ENCODE measurements around the gene ATP2C2. TPM values are rescaled to one million over a fixed set of nuclear protein-coding genes. Genes with fewer than 3 reads are reported as not detected.

ATP2C2 gene
- total and polyA plus RNA-seq, 7 donors, result 2.5 to 60.7 (median 7.2) TPM; not detected in 2

DNA sequence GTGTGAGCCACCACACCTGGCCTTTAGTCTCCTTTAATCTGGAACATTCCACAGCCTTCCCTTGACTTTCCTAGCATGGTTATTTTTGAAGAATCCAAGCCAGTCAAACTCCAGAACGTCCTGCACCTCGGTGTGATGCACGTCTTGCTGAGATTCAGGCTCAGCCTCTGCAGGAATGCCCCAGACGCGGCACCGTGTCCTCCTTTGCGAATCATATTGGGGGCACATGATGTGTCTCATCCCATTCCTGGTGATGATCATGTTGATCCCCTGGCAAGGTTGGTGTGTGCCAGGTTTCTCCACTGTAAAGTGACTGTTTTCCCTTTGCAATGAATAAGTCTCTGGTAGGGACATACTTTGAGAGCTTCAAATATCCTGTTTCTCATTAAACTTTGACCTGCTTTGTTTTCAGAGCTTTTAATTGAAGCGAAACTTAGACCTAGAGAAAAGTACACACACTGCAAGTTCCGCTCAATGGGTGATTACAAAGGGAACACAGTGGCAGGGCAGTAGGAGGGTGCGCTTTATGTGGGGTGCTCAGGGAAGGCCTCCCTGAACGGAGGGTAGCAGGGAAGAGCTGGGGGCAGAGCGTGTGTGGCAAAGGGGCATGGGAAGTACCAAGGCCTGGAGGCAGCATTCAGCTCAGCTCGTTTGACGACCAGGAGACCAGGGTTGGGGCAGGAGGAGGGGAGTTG, 9.6 kb upstream of the ATP2C2 start:
- DNase-seq, result no peak
- 27 to 69% methylated on average over 14 of the region's 14 CpGs for WGBS, 2 donors
- Histone ChIP-seq H3K4me1 (peaks cover 0 to 8% (median 0%) of the 10 kb centered on the region in 4 donors), H3K9me3 (no peaks in the 10 kb centered on the region), H3K4me3 (no peak overlapping the region), H3K27ac (no peak overlapping the region), H3K36me3 (no peaks in the 10 kb centered on the region), H3K27me3 (no peaks in the 10 kb centered on the region)
- TF ChIP-seq, protein P1, sequence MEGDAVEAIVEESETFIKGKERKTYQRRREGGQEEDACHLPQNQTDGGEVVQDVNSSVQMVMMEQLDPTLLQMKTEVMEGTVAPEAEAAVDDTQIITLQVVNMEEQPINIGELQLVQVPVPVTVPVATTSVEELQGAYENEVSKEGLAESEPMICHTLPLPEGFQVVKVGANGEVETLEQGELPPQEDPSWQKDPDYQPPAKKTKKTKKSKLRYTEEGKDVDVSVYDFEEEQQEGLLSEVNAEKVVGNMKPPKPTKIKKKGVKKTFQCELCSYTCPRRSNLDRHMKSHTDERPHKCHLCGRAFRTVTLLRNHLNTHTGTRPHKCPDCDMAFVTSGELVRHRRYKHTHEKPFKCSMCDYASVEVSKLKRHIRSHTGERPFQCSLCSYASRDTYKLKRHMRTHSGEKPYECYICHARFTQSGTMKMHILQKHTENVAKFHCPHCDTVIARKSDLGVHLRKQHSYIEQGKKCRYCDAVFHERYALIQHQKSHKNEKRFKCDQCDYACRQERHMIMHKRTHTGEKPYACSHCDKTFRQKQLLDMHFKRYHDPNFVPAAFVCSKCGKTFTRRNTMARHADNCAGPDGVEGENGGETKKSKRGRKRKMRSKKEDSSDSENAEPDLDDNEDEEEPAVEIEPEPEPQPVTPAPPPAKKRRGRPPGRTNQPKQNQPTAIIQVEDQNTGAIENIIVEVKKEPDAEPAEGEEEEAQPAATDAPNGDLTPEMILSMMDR (IDR thresholded peaks at IDR 0.05), result no peak
- intact Hi-C loops (cut with DNase I), result no loop called here

DNA sequence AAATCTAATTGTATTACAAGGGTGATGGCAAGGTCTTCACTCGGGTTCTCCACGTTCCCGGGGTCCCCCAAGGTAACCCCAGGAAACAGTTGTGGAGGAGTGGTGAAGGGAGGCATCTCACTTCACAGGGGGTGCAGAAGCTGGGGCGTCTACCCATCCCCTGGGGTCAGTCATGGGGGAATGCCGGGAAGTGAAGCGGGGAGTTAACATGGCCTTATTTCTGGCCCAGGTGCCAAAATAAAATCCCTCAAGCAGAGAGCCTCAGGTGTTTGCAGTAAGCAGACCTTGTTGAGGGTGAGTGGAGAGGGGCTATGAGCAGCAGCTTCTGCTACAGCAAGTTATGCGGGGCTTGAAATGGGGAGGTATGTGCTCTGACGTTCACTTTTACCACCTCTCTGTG, 9.0 kb upstream of the ATP2C2 start:
- Histone ChIP-seq H3K4me1 (peaks cover 0 to 8% (median 0%) of the 10 kb centered on the region in 4 donors), H3K27ac (no peak overlapping the region), H3K4me3 (no peak overlapping the region), H3K27me3 (no peaks in the 10 kb centered on the region), H3K9me3 (no peaks in the 10 kb centered on the region), H3K36me3 (no peaks in the 10 kb centered on the region)
- WGBS, 2 donors, result 46 to 76% methylated on average over 8 of the region's 8 CpGs
- no peak for TF ChIP-seq EP300 (IDR thresholded peaks at IDR 0.05)
- TF ChIP-seq, protein P1 (IDR thresholded peaks at IDR 0.05), result no peak
- TF ChIP-seq POLR2AphosphoS5 (IDR thresholded peaks at IDR 0.05), result no peak
- TF ChIP-seq POLR2A (IDR thresholded peaks at IDR 0.05), result no peak
- DNase-seq, result no peak
- intact Hi-C loops (cut with DNase I), result no loop called here

DNA sequence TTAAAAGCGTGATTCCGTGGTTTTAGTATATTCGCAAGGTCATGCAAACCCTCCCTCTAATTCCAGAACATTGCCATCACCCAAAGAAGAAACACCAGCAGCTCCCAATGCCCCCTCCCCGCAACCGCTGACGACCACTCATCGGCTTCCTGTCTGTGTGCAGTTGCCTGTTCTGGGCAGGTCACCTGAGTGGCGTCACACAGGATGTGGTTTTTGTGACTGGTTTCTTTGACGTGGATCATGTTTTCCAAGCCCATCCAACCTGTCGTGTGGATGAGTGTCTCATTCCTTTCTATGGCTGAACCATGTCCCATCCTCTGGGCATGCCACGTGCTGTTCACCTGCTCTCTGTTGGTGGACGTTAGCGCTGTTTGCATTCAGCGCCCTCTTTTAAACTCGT, 8.2 kb upstream of the ATP2C2 start:
- no peaks in the 10 kb centered on the region for H3K27me3 ChIP-seq
- H3K27ac ChIP-seq, result no peak overlapping the region
- intact Hi-C loops (cut with DNase I), result no loop called here
- TF ChIP-seq, protein P1 (IDR thresholded peaks at IDR 0.05), result no peak
- TF ChIP-seq EP300 (IDR thresholded peaks at IDR 0.05) (no peak), POLR2AphosphoS5 (IDR thresholded peaks at IDR 0.05) (no peak), POLR2A (IDR thresholded peaks at IDR 0.05) (no peak)
- WGBS, 2 donors, result 70 to 92% methylated on average over 15 of the region's 15 CpGs
- DNase-seq, result no peak
- H3K4me1 ChIP-seq, result peaks cover 0 to 8% (median 0%) of the 10 kb centered on the region in 4 donors
- H3K9me3 ChIP-seq, result no peaks in the 10 kb centered on the region
- no peaks in the 10 kb centered on the region for H3K36me3 ChIP-seq
- H3K4me3 ChIP-seq, result no peak overlapping the region

DNA sequence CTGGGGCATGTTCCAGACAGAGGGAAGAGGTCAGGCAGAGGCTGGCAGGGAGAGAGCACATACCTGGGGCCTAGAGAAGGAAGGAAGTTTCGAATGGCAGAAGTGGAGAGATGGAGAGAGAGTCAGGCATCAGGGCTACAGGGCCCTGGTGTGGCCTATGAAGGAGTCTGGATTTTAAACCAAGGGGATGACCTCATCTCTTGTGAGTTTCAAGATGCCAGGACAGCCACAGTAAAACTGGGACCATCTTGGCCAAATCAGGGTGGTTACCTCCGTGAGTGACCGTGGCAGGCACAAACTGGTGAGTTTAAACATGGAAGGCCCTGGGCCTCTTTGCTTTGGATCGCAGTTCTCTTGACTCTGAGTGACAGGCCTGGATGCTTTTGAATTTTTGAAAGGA, 7.6 kb upstream of the ATP2C2 start:
- intact Hi-C loops (cut with DNase I), result no loop called here
- no peaks in the 10 kb centered on the region for H3K9me3 ChIP-seq
- H3K36me3 ChIP-seq, result no peaks in the 10 kb centered on the region
- no peak overlapping the region for H3K27ac ChIP-seq
- 82 to 91% methylated on average over 4 of the region's 4 CpGs for WGBS, 2 donors
- TF ChIP-seq POLR2AphosphoS5 (IDR thresholded peaks at IDR 0.05) (no peak), EP300 (IDR thresholded peaks at IDR 0.05) (no peak)
- H3K4me3 ChIP-seq, result no peak overlapping the region
- DNase-seq, result no peak
- peaks cover 0 to 8% (median 0%) of the 10 kb centered on the region in 4 donors for H3K4me1 ChIP-seq
- no peaks in the 10 kb centered on the region for H3K27me3 ChIP-seq

DNA sequence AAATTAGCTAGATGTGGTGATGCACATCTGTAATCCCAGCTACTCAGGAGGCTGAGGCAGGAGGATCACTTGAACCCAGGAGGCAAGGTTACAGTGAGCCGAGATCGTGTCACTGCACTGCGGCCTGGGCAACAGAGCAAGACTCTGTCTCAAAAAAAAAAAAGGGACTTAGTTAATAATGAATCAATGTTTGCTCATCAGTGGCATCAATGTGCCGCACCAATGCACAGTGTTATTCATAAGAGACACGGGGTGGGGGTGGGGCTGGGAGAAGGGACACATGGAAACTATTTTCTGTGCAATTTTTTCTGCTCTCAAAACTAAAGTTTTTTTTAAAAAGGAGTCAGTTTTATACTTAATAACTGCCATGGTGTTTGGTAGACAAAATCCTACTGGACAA, 6.8 kb upstream of the ATP2C2 start:
- Histone ChIP-seq H3K36me3 (no peaks in the 10 kb centered on the region), H3K4me3 (no peak overlapping the region), H3K27ac (no peak overlapping the region), H3K9me3 (no peaks in the 10 kb centered on the region), H3K27me3 (peaks cover 0 to 1% (median 0%) of the 10 kb centered on the region in 3 donors), H3K4me1 (peaks cover 0 to 8% (median 0%) of the 10 kb centered on the region in 4 donors)
- WGBS, 2 donors, result 68 to 88% methylated on average over 5 of the region's 5 CpGs
- no peak for TF ChIP-seq EP300 (IDR thresholded peaks at IDR 0.05)
- no peak for TF ChIP-seq POLR2A (IDR thresholded peaks at IDR 0.05)
- TF ChIP-seq, protein P1 (IDR thresholded peaks at IDR 0.05), result no peak
- no peak for TF ChIP-seq POLR2AphosphoS5 (IDR thresholded peaks at IDR 0.05)
- intact Hi-C loops (cut with DNase I), result no loop called here
- DNase-seq, result no peak
